HFFc6 (cell line): ENCODE results near the gene ODAD2. TPM values are rescaled to one million over a fixed set of nuclear protein-coding genes. Genes with fewer than 3 reads are reported as not detected.
A peak's percentile ranks its signal among the peaks of the same experiment; 100 is the strongest.
"Not testable (repeated sequence)": the region's sequence is repeated elsewhere in the genome, so short reads cannot be mapped to it uniquely, and the experiment has no call there.

Source experiments
- DNase-seq: peaks from one replicate; pipeline ENCODE4 v3.0.0-alpha.2; 2018
- H3K27ac Mint-ChIP-seq: 2 replicates; pipeline ENCODE4 v1.8.0; 2020; ENCODE audit warnings: mild to moderate bottlenecking, mixed read lengths
- H3K27me3 Mint-ChIP-seq: 2 replicates; pipeline ENCODE4 v1.8.0; 2021; ENCODE audit warnings: mild to moderate bottlenecking, moderate library complexity, mixed read lengths; ENCODE audit not compliant: insufficient read depth
- H3K36me3 Mint-ChIP-seq: 2 replicates; pipeline ENCODE4 v1.8.0; 2021; ENCODE audit warnings: low read depth, mixed read lengths
- H3K4me1 Mint-ChIP-seq: 2 replicates; pipeline ENCODE4 v1.8.0; 2020; ENCODE audit warnings: low read depth, mixed read lengths
- H3K4me3 Mint-ChIP-seq: 2 replicates; pipeline ENCODE4 v1.8.0; 2020; ENCODE audit warnings: mild to moderate bottlenecking, moderate library complexity, mixed read lengths
- H3K9me3 Mint-ChIP-seq: 2 replicates; pipeline ENCODE4 v1.8.0; 2020; ENCODE audit warnings: mild to moderate bottlenecking, mixed read lengths
- total RNA-seq, 6 experiments: library from RNA; stranded (reverse); fragmentation: NEBNext Ultra II Directional; extraction: Animal tissue kit (Norgen Biotek cat#: 25700); gene quantifications; 2 replicates in 1 of 6; 3 replicates in 5 of 6; pipeline ENCODE4 v1.2.3, GENCODE V29; 2021
- TF ChIP-seq, protein P1 (sequence below): fragments of 200-600 bp; sonication (generic); IDR thresholded peaks from 2 replicates; pipeline ENCODE4 v1.5.0; 2021; ENCODE audit warnings: antibody characterized with exemption, mild to moderate bottlenecking

The ODAD2 gene
- total RNA-seq, 6 experiments from 2014 or later = 10.3 to 17.5 (median 12.4) TPM

DNA sequence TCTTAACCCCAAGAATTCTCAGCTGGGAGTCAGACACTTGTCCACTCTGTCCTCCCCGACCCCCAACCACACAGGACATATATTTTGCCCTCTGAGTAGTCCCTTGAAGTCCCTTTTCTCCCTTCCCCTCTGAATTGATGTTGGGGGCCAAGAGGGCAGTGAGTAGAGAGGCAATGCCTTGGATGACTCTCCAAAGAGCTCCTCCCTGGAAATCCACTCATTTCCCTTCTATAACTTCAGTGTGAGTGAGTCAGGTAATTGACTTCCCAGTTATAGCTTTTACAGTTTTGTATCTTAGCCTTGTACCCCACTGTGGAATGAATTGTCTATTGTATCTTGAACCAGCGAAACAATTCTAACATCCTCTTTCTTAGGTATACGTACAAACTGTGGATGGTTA is 9.2 kb upstream of the ODAD2 start:
- no peaks in the 10 kb centered on the region; the same call in 1 of the 2 replicates for H3K36me3 Mint-ChIP-seq
- H3K27ac Mint-ChIP-seq = peak overlapping the region; percentile 39
- TF ChIP-seq, protein P1, sequence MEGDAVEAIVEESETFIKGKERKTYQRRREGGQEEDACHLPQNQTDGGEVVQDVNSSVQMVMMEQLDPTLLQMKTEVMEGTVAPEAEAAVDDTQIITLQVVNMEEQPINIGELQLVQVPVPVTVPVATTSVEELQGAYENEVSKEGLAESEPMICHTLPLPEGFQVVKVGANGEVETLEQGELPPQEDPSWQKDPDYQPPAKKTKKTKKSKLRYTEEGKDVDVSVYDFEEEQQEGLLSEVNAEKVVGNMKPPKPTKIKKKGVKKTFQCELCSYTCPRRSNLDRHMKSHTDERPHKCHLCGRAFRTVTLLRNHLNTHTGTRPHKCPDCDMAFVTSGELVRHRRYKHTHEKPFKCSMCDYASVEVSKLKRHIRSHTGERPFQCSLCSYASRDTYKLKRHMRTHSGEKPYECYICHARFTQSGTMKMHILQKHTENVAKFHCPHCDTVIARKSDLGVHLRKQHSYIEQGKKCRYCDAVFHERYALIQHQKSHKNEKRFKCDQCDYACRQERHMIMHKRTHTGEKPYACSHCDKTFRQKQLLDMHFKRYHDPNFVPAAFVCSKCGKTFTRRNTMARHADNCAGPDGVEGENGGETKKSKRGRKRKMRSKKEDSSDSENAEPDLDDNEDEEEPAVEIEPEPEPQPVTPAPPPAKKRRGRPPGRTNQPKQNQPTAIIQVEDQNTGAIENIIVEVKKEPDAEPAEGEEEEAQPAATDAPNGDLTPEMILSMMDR = no peak
- no peaks in the 10 kb centered on the region for H3K9me3 Mint-ChIP-seq
- DNase-seq = peak; percentile 36
- H3K4me1 Mint-ChIP-seq = peaks cover 35% of the 10 kb centered on the region
- H3K4me3 Mint-ChIP-seq = no peak overlapping the region
- peaks cover 1% of the 10 kb centered on the region; the same call in 1 of the 2 replicates for H3K27me3 Mint-ChIP-seq

DNA sequence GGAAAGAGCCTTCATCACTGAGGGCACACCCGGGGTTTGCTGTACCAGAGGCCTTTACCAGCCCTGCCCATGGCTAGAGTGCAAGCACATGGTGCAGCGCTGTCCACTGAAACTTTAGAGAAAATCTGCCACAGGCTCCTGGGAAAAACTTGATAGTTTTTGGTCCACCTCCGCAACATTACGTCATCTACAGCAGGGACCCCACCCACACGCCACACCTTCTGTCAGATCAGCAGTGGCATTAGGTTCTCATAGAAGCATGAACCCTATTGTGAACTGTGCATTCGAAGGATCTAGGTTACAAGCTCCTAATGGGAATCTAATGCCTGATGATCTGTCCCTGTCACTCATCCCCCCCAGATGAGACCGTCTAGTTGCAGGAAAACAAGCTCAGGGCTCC is 2.5 kb upstream of the ODAD2 start:
- DNase-seq = no peak
- H3K27me3 Mint-ChIP-seq = no peaks in the 10 kb centered on the region
- no peak overlapping the region for H3K4me3 Mint-ChIP-seq

DNA sequence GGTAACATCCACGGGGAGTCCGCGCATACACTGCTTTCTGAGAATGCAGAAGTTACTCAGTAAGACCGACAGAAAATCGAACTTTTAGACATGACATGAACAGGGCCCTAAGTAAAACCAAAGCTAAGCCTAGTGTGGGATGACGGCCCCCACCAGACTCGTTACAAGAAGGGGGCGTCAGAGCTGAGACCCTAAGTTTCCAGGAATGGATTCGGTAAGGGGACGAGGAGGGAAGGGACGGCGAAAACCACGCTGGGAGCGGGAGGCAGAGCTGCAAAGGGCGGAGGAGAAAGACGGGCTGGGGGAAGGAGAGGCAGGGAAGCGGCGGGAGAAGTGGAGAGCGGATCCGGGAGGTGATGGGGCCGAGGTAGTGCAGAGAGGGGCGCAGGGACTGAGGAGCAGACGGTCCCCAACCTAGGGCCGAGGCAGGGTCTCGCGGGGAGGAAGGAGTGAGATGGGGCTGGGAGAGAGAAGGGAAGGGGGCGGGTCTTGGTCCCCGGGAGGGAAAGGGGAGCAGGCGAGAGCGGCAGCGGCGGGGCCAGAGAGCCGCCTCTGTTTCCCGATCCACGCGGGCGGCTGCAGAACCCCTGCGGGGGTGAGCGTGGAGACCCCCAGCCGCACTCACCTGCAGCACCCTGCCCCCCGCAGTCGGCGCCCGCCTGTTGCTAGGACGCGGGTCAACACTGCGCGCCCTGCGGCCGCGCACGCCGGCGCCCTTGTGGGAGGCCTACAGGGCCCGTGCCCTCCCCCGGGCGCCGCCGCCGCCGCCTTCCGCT is 513 bp downstream of the ODAD2 start:
- peak; percentile 20 for DNase-seq
- H3K27me3 Mint-ChIP-seq = no peaks in the 10 kb centered on the region
- TF ChIP-seq, protein P1 = no peak
- peak overlapping the region; percentile 89 for H3K4me3 Mint-ChIP-seq
- peaks cover 40% of the 10 kb centered on the region for H3K4me1 Mint-ChIP-seq
- H3K36me3 Mint-ChIP-seq = peaks cover 10% of the 10 kb centered on the region
- H3K9me3 Mint-ChIP-seq = no peaks in the 10 kb centered on the region
- H3K27ac Mint-ChIP-seq = peak overlapping the region; percentile 92

More for the DNA sequence above, 2.5 kb upstream of the ODAD2 start:
- Mint-ChIP-seq H3K27ac (no peak overlapping the region), H3K4me1 (peaks cover 23% of the 10 kb centered on the region), H3K36me3 (peaks cover 6% of the 10 kb centered on the region), H3K9me3 (no peaks in the 10 kb centered on the region)
- TF ChIP-seq, protein P1 = no peak

DNA sequence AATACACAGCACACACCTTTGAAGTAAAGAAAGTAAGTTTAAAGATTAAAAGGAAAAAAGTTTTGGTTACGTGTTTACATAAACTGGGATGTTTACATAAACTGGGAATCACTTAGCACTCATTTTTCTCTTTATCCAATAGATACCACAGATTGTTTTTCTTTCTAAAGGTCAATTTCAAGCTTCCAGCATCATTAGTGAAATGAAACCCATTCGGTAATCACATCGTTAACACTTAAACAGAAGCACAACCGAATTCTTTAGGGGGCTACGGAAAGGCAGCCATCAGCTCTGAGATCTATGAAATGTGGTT is 1.1 kb downstream of the ODAD2 start:
- no peaks in the 10 kb centered on the region for H3K27me3 Mint-ChIP-seq
- TF ChIP-seq, protein P1 = no peak
- H3K27ac Mint-ChIP-seq = peak overlapping the region; percentile 92
- H3K36me3 Mint-ChIP-seq = peaks cover 10% of the 10 kb centered on the region
- no peaks in the 10 kb centered on the region for H3K9me3 Mint-ChIP-seq
- H3K4me3 Mint-ChIP-seq = peak overlapping the region; percentile 89
- peaks cover 40% of the 10 kb centered on the region for H3K4me1 Mint-ChIP-seq
- no peak for DNase-seq

DNA sequence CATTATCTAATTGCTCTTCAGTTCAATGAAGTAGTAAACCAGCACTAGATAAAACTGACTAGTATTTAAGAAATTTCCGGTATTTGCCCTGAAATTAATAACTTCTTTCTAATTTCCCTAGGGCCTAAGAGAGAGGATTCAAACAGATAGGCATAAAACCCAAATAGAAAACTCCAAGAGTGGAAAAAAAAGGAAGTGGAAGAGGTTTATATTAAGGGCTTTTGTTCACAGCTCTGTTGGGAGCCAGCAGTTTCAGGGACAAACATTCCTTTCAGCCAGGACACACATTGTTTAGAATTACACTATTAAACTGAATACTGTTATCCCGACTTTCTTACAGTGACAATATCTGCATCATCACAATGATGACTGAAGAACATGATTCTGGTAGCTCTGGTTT is 3.6 kb downstream of the ODAD2 start:
- Mint-ChIP-seq H3K4me1 (peaks cover 58% of the 10 kb centered on the region), H3K4me3 (peak overlapping the region; percentile 12), H3K27me3 (no peaks in the 10 kb centered on the region), H3K9me3 (no peaks in the 10 kb centered on the region), H3K36me3 (peaks cover 15% of the 10 kb centered on the region), H3K27ac (peak overlapping the region; percentile 67)
- DNase-seq = peak; percentile 7
- TF ChIP-seq, protein P1 = no peak

DNA sequence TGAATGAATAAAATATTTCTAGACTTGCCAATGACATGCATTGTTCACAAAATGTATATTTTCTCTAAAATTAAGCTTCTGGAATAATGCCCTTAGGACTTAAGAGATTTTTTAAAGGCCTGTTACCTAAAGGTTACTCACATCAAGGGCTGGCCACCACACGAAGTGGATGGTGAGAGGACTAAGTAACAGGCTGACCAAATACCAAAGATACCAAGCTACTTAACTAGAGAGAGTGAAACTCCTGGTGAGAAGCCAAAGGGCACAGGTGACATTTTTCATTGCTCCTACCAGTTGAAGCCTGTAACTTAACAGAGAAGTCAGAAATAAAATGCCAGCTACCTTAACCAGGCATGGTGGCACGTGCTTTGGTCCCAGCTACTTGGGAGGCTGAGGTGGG is 9.5 kb downstream of the ODAD2 start:
- H3K27ac Mint-ChIP-seq = not testable (repeated sequence)
- H3K36me3 Mint-ChIP-seq = peaks cover 30% of the 10 kb centered on the region

More for the DNA sequence above, 9.5 kb downstream of the ODAD2 start:
- H3K4me3 Mint-ChIP-seq, H3K27me3 Mint-ChIP-seq, DNase-seq, H3K9me3 Mint-ChIP-seq: not testable (repeated sequence)
- H3K4me1 Mint-ChIP-seq = peaks cover 32% of the 10 kb centered on the region
